ENCODE measurements around the gene PLEKHA3. TPM values are rescaled to one million over a fixed set of nuclear protein-coding genes. Genes with fewer than 3 reads are reported as not detected.

Gene PLEKHA3
- total and polyA plus RNA-seq, 10 of the 15 experiments (the other 5 are each of a cell fraction or from before 2014, with no cell fraction given): 1.4 to 21.1 (median 7.4) TPM

GRCh38 chr2:178498137-178498536 lies 17.9 kb downstream of the PLEKHA3 start:
- peaks cover 5 to 23% of the 10 kb centered on the region in 2 experiments for H3K36me3 ChIP-seq (ENCODE audit: control insufficient read depth in 2 of 2, insufficient read depth in 2 of 2, low read length in 1 of 2)
- H4K20me1 ChIP-seq (ENCODE audit: control insufficient read depth, insufficient read depth): no peaks in the 10 kb centered on the region
- H3K4me1 ChIP-seq (ENCODE audit: control insufficient read depth, insufficient read depth, low read length): no peaks in the 10 kb centered on the region
- no peak overlapping the region for H2AFZ ChIP-seq (ENCODE audit: control insufficient read depth, low read depth, low read length)
- H3K4me3 ChIP-seq: no peak overlapping the region
- SMC1A ChIA-PET (ENCODE audit: uncharacterized antibody, unreplicated experiment): interaction anchor here (0.9 to 2.9 kb wide), 3 partner anchors 9 to 32 kb away, joined by 3 to 8 read pairs (median 3); no protein-coding TSS in a partner anchor
- FAIRE-seq (no peak), ATAC-seq (peak; percentile 55), DNase-seq (ENCODE audit: low read depth, low spot score) (no peak)
- POLR2A ChIA-PET: no interaction called here
- CTCF ChIA-PET: interaction anchor here (1.6 kb wide), 1 partner anchor 16 kb away, joined by 4 read pairs; no protein-coding TSS in a partner anchor
- TF ChIP-seq MEF2A (IDR thresholded peaks at IDR 0.05; ENCODE audit: insufficient read depth, low read depth, low read length) (0 out of 2 replicates have a peak, but pooled peaks have one; percentile 47), ZNF687 (IDR thresholded peaks at IDR 0.05) (no peak)
- BruUV-seq (replicated peaks): no TSS peak
- H3K9ac ChIP-seq (ENCODE audit: control insufficient read depth, insufficient read depth, low read length): no peak overlapping the region
- no peaks in the 10 kb centered on the region for H3K79me2 ChIP-seq (ENCODE audit: control insufficient read depth, insufficient read depth, low read length)
- intact Hi-C loops (cut with micrococcal nuclease; ENCODE audit: unreplicated experiment): no loop called here
- H3K27me3 ChIP-seq (replicated peaks in 1 of 2; ENCODE audit: control insufficient read depth in 2 of 2, insufficient read depth in 2 of 2, low read length in 1 of 2): no peaks in the 10 kb centered on the region
- no peak overlapping the region for H3K4me2 ChIP-seq (ENCODE audit: control insufficient read depth, insufficient read depth)
- RAD21 ChIA-PET (ENCODE audit: unreplicated experiment): no interaction called here
- no peak overlapping the region for H3K27ac ChIP-seq (ENCODE audit: control insufficient read depth, insufficient read depth)
- in situ Hi-C loops (cut with MboI): no loop called here
- H3K9me3 ChIP-seq (replicated peaks; ENCODE audit: control insufficient read depth, insufficient read depth, low read length): no peaks in the 10 kb centered on the region

GRCh38 chr2:178499640-178500039 lies 19.4 kb downstream of the PLEKHA3 start:
- Histone ChIP-seq H2AFZ (ENCODE audit: control insufficient read depth, low read depth, low read length) (no peak overlapping the region), H3K27me3 (replicated peaks in 1 of 2; ENCODE audit: control insufficient read depth in 2 of 2, insufficient read depth in 2 of 2, low read length in 1 of 2) (no peaks in the 10 kb centered on the region), H3K36me3 (ENCODE audit: control insufficient read depth in 2 of 2, insufficient read depth in 2 of 2, low read length in 1 of 2) (peaks cover 1 to 20% of the 10 kb centered on the region in 2 experiments), H3K79me2 (ENCODE audit: control insufficient read depth, insufficient read depth, low read length) (no peaks in the 10 kb centered on the region), H3K4me1 (ENCODE audit: control insufficient read depth, insufficient read depth, low read length) (no peaks in the 10 kb centered on the region), H3K4me2 (ENCODE audit: control insufficient read depth, insufficient read depth) (no peak overlapping the region), H3K4me3 (no peak overlapping the region), H3K9me3 (replicated peaks; ENCODE audit: control insufficient read depth, insufficient read depth, low read length) (no peaks in the 10 kb centered on the region), H3K9ac (ENCODE audit: control insufficient read depth, insufficient read depth, low read length) (no peak overlapping the region), H3K27ac (ENCODE audit: control insufficient read depth, insufficient read depth) (no peak overlapping the region), H4K20me1 (ENCODE audit: control insufficient read depth, insufficient read depth) (no peaks in the 10 kb centered on the region)
- in situ Hi-C loops (cut with MboI): no loop called here
- ChIA-PET SMC1A (ENCODE audit: uncharacterized antibody, unreplicated experiment) (interaction anchor here (0.8 kb wide), 2 partner anchors 10 to 93 kb away, joined by 3 to 4 read pairs; no protein-coding TSS in a partner anchor), POLR2A (no interaction called here), RAD21 (ENCODE audit: unreplicated experiment) (no interaction called here), CTCF (interaction anchor here (1.6 kb wide), 1 partner anchor 17 kb away, joined by 4 read pairs; no protein-coding TSS in a partner anchor)
- no TSS peak for BruUV-seq (replicated peaks)
- DNase-seq (ENCODE audit: low read depth, low spot score) (no peak), FAIRE-seq (peak; percentile 7), ATAC-seq (no peak)
- intact Hi-C loops (cut with micrococcal nuclease; ENCODE audit: unreplicated experiment): no loop called here
- 94% methylated on average over 3 of the region's 3 CpGs for WGBS (ENCODE audit: insufficient coverage, insufficient replicate concordance, low lambda C conversion rate, missing lambda C conversion rate)
- TF ChIP-seq BMI1 (IDR thresholded peaks at IDR 0.05; ENCODE audit: borderline replicate concordance) (no peak), ASH2L (IDR thresholded peaks at IDR 0.05; ENCODE audit: borderline replicate concordance, low read depth) (no peak), NR2C2 (IDR thresholded peaks at IDR 0.05; ENCODE audit: borderline replicate concordance, control insufficient read depth, insufficient read length, low read depth) (no peak), SMARCA5 (IDR thresholded peaks at IDR 0.05) (no peak), NBN (IDR thresholded peaks at IDR 0.05) (no peak), STAT1 (conservative IDR thresholded peaks at IDR 0.05) (no peak), PML (IDR thresholded peaks at IDR 0.05; ENCODE audit: low read length) (no peak), CREB1 (IDR thresholded peaks at IDR 0.05; ENCODE audit: low read depth) (no peak), USF1 (IDR thresholded peaks at IDR 0.05; ENCODE audit: borderline replicate concordance, extremely low read length, insufficient read depth, low read depth, low read length) (no peak), ATF3 (IDR thresholded peaks at IDR 0.05; ENCODE audit: borderline replicate concordance, extremely low read depth, low read depth, low read length) (no peak)

Measured in GM12878 (cell line).